ENCODE measurements around the gene ZEB2.

DNA sequence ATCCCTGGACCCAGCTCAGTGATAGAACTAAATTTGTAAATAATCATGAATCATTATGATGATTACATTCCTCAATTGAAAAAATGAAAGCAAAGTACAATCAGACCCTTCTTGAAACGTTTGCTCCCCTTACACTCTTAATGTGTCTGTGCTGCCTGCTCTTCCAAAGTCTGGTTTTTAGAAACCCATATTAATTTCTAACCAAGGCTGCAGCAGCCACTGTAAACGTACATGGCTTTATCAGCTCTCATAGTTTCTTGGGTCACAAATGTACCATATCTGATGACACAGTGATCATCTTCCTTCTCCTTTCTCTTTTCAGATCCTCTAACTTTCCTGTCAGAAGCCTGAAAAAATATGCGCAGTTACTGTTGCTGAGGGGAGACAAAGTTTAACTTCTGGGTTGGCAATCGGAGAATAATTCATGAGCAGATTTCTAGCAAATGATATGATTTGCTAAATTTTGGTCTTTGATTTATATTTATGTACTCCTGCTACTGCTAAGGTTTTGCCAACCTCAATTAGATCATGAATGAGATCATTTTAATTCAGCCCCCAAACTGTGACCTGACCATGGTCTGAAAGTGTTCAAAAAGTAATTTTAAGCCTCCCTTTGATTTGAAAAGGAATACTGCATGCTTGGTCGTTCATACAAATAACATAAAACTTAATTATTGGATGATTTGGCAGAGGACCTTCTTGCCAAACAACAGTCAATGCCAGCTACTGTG, 12.3 kb downstream of the ZEB2 start:
- TF ChIP-seq, protein P1, sequence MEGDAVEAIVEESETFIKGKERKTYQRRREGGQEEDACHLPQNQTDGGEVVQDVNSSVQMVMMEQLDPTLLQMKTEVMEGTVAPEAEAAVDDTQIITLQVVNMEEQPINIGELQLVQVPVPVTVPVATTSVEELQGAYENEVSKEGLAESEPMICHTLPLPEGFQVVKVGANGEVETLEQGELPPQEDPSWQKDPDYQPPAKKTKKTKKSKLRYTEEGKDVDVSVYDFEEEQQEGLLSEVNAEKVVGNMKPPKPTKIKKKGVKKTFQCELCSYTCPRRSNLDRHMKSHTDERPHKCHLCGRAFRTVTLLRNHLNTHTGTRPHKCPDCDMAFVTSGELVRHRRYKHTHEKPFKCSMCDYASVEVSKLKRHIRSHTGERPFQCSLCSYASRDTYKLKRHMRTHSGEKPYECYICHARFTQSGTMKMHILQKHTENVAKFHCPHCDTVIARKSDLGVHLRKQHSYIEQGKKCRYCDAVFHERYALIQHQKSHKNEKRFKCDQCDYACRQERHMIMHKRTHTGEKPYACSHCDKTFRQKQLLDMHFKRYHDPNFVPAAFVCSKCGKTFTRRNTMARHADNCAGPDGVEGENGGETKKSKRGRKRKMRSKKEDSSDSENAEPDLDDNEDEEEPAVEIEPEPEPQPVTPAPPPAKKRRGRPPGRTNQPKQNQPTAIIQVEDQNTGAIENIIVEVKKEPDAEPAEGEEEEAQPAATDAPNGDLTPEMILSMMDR (IDR thresholded peaks at IDR 0.05), result no peak
- TF ChIP-seq POLR2A (IDR thresholded peaks at IDR 0.05), result no peak

All from uterus (tissue), 2 donors.